GM23248 (cell line): Measurements from ENCODE around the gene FBP2. TPM values are rescaled to one million over a fixed set of nuclear protein-coding genes. Genes with fewer than 3 reads are reported as not detected.

Source experiments
- DNase-seq: peaks from one replicate; pipeline ENCODE4 v3.0.0-alpha.2; 2015
- H2AFZ ChIP-seq: fragments of 200-600 bp; sonication (generic); 2 replicates; pipeline ENCODE4 v1.6.1; 2016; ENCODE audit warnings: antibody characterized with exemption
- H3F3A ChIP-seq: fragments of 200-600 bp; sonication (generic); 2 replicates; pipeline ENCODE4 v1.6.1; 2016; ENCODE audit warnings: mild to moderate bottlenecking, antibody characterized with exemption, mixed run types; ENCODE audit not compliant: insufficient read depth
- H3K27ac ChIP-seq: fragments of 200-600 bp; sonication (generic); 2 replicates; pipeline ENCODE4 v1.5.1; 2016; ENCODE audit warnings: mild to moderate bottlenecking
- H3K27me3 ChIP-seq: fragments of 200-600 bp; sonication (generic); replicated peaks from 2 replicates; pipeline ENCODE4 v1.6.1; 2016; ENCODE audit warnings: mild to moderate bottlenecking; ENCODE audit not compliant: insufficient read depth
- H3K36me3 ChIP-seq: fragments of 200-600 bp; sonication (generic); 2 replicates; pipeline ENCODE4 v1.6.1; 2016; ENCODE audit warnings: low read depth, mild to moderate bottlenecking
- H3K4me1 ChIP-seq: fragments of 200-600 bp; sonication (generic); 2 replicates; pipeline ENCODE4 v1.6.1; 2016; ENCODE audit warnings: mild to moderate bottlenecking; ENCODE audit not compliant: insufficient read depth
- H3K4me2 ChIP-seq: fragments of 200-600 bp; sonication (generic); one replicate; pipeline ENCODE4 v1.6.1; 2016; ENCODE audit warnings: mild to moderate bottlenecking; ENCODE audit not compliant: unreplicated experiment
- H3K4me3 ChIP-seq: fragments of 200-600 bp; sonication (generic); 2 replicates; pipeline ENCODE4 v1.5.1; 2016; ENCODE audit warnings: mild to moderate bottlenecking
- H3K79me2 ChIP-seq: fragments of 200-600 bp; sonication (generic); 2 replicates; pipeline ENCODE4 v1.6.1; 2016; ENCODE audit warnings: mild to moderate bottlenecking; ENCODE audit not compliant: insufficient read depth
- H3K9ac ChIP-seq: fragments of 200-600 bp; sonication (generic); 2 replicates; pipeline ENCODE4 v1.6.1; 2016; ENCODE audit warnings: mild to moderate bottlenecking
- H3K9me2 ChIP-seq: fragments of 200-600 bp; sonication (generic); 2 replicates; pipeline ENCODE4 v1.6.1; 2016; ENCODE audit warnings: mixed run types, mild to moderate bottlenecking, moderate library complexity; ENCODE audit not compliant: insufficient read depth
- H3K9me3 ChIP-seq: fragments of 200-600 bp; sonication (generic); one replicate; pipeline ENCODE4 v1.6.1; 2017; ENCODE audit warnings: low read depth
- H4K20me1 ChIP-seq: fragments of 200-600 bp; sonication (generic); 2 replicates; pipeline ENCODE4 v1.6.0; 2016; ENCODE audit not compliant: insufficient read depth
- EZH2 ChIP-seq: fragments of 200-600 bp; sonication (generic); IDR thresholded peaks from 2 replicates; pipeline ENCODE4 v1.6.1; 2018; ENCODE audit warnings: antibody characterized with exemption, mild to moderate bottlenecking; ENCODE audit not compliant: insufficient read depth, poor library complexity, severe bottlenecking
- EZH2phosphoT487 ChIP-seq: fragments of 200-600 bp; sonication (generic); IDR thresholded peaks from 2 replicates; pipeline ENCODE4 v1.6.1; 2018; ENCODE audit warnings: antibody characterized with exemption, moderate library complexity, mild to moderate bottlenecking, low read depth; ENCODE audit not compliant: insufficient read depth
- WGBS, 2 experiments: methylation state at CpG; one replicate each; pipeline ENCODE4 v1.1.6; 2015 to 2017; ENCODE audit warnings: low lambda C conversion rate in 2 of 2, low coverage in 1 of 2; ENCODE audit errors: missing lambda C conversion rate in 2 of 2; 5-methylcytosine and 5-hydroxymethylcytosine counted together
- in situ Hi-C: fragments of 300-500 bp; cut with MboI; formaldehyde crosslinking; loops from 2 replicates; pipeline ENCODE4 v1.15.0; 2020
- polyA plus RNA-seq: library from polyadenylated mRNA; unstranded; fragments of >200 nt; fragmentation: Nextera tagmentation; extraction: Ambion mirVana; gene quantifications from 2 replicates; pipeline ENCODE4 v1.2.1, GENCODE V29; 2016
- total RNA-seq: library from RNA; depleted of rRNA; stranded (reverse); fragments of >200 nt; shearing (Covaris generic); gene quantifications from 2 replicates; pipeline ENCODE4 v1.2.3, GENCODE V29; 2014

Gene FBP2
- total and polyA plus RNA-seq, 2 experiments from 2014 or later = not detected

DNA sequence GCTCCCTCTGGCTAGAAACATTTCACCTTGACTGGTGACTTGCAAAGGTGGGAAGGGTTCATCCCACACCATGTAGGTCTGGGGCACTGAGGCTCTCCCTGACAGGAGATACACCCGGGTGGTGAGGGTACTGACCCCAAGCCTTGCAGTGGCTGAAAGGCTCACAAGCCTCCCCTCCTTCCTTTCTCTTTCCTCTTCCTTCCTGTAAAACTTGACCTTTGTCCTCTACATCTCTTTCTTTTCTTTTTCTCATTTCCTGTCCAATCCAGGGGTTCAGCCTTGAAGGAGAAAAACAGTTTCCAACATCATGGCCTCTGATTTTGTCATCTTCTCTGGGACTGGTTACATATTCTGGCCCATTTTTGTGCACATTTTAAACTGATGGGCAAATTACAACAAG, 16.6 kb downstream of the FBP2 start:
- Histone ChIP-seq H3K36me3 (no peaks in the 10 kb centered on the region), H3K79me2 (no peaks in the 10 kb centered on the region), H4K20me1 (no peaks in the 10 kb centered on the region), H3K27ac (no peak overlapping the region), H3K9me2 (no peaks in the 10 kb centered on the region), H3K27me3 (peaks cover 20% of the 10 kb centered on the region), H3K4me2 (no peak overlapping the region), H2AFZ (no peak overlapping the region), H3K4me1 (no peaks in the 10 kb centered on the region), H3K9me3 (no peaks in the 10 kb centered on the region), H3F3A (no peaks in the 10 kb centered on the region), H3K9ac (no peak overlapping the region), H3K4me3 (no peak overlapping the region)
- WGBS, 2 experiments = 0% methylated on average over 1 of the region's 1 CpG
- in situ Hi-C loops = no loop called here
- no peak for TF ChIP-seq EZH2
- TF ChIP-seq EZH2phosphoT487 = no peak
- DNase-seq = no peak

DNA sequence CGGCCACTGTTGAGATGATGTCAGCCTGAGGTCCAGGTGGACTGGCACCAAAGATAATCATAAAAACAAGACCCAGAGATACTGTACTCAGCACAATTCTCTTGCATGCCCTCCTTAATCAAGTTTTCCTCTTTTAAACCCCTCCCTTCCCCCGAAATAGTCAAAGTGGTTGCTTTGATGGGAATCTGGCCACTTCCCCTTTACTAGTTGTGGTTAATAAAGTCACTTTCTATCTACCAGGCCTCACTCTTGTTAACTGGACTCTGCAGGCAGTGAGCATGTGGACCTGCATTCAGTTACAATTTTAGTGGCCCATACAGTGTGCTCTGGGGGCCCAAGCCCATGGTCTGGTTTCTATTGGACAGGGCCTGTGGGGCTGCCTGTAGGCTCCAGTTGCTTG, 17.5 kb downstream of the FBP2 start:
- DNase-seq = no peak
- H4K20me1 ChIP-seq = no peaks in the 10 kb centered on the region
- no peaks in the 10 kb centered on the region for H3K4me1 ChIP-seq
- no peaks in the 10 kb centered on the region for H3K36me3 ChIP-seq
- no peak overlapping the region for H3K4me3 ChIP-seq
- no peaks in the 10 kb centered on the region for H3K79me2 ChIP-seq
- no peaks in the 10 kb centered on the region for H3K9me2 ChIP-seq
- in situ Hi-C loops = no loop called here
- no peak overlapping the region for H3K27ac ChIP-seq
- H3F3A ChIP-seq = no peaks in the 10 kb centered on the region
- no peak overlapping the region for H3K4me2 ChIP-seq
- no peaks in the 10 kb centered on the region for H3K9me3 ChIP-seq
- H2AFZ ChIP-seq = no peak overlapping the region
- no peak overlapping the region for H3K9ac ChIP-seq
- H3K27me3 ChIP-seq = peaks cover 18% of the 10 kb centered on the region
- TF ChIP-seq EZH2 (no peak), EZH2phosphoT487 (no peak)
- 25 to 30% methylated on average over 2 of the region's 2 CpGs for WGBS, 2 experiments

DNA sequence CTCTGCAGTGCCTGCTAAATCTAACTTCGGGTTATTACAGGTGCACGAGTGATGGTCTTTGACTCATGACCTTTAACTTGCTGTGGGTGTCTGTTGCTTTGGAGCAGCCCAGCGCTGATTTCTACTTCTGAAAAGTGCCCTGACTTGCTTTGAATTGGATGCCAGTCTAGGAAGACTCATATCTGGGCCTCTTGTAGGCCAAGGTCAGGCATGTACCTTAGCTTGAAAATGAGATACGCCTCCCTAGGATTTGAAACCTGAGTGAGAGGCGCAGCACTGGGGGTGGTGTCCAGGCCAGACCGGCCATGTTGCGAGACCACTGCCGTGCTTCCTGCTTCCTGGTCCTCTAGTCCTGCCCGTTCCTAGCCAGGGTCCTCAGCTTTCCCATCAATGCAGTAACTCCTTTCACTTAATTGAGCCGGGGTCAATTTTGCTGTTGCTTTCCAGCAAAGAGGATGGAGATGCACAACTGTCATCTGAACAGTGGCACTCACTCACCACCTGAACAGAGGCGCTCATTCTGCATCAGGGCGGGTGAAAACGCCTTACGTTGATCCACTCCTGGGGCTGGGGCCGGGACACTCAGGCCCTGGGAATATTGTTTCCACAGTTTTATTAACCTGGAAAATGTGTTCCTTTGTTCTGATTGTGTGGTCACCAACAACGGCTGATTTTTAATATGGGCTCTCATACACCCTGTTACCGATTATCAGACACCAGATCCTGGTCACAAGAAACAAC, 24.5 kb downstream of the FBP2 start:
- no peaks in the 10 kb centered on the region for H4K20me1 ChIP-seq
- H3K9ac ChIP-seq = no peak overlapping the region
- no peak overlapping the region for H3K4me2 ChIP-seq
- H3K27me3 ChIP-seq = peaks cover 10% of the 10 kb centered on the region
- H3K9me2 ChIP-seq = no peaks in the 10 kb centered on the region
- no peaks in the 10 kb centered on the region for H3F3A ChIP-seq
- H3K36me3 ChIP-seq = no peaks in the 10 kb centered on the region
- H3K4me3 ChIP-seq = no peak overlapping the region
- H3K9me3 ChIP-seq = no peaks in the 10 kb centered on the region
- H3K27ac ChIP-seq = no peak overlapping the region
- H3K79me2 ChIP-seq = no peaks in the 10 kb centered on the region
- no peaks in the 10 kb centered on the region for H3K4me1 ChIP-seq
- in situ Hi-C loops = no loop called here
- DNase-seq = no peak
- TF ChIP-seq EZH2phosphoT487 (no peak), EZH2 (no peak)
- H2AFZ ChIP-seq = no peak overlapping the region
- WGBS, 2 experiments = 58 to 65% methylated on average over 17 of the region's 17 CpGs

DNA sequence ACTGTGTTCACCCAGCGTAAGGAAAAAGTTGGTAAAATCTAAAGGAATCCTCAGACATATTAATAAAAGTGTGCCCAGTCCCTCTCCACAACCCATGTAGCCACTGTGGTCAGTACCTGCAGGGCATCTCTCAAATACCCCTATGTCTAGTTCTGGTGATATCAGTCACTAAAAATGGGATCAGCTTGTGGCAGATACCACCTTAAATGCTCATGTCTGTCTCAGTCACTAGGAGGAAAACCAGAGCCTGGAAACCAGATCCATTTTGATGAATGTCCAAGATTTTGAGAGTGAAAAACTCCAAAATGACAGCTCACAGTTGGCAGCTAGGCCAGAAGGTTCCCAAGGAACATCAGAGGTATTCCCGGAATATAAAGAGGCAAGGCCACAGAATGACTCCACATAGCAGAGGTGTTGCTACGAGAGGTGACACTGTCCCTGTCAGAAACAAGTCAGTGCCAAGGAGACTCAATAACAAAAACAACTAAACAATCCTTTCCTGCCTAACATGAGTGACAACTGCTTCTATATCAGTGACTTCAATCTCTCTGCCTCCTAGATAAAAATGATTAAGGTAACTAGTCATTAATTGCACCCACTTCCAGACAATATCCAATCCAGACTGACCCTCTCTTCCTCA, 25.3 kb downstream of the FBP2 start:
- Histone ChIP-seq H3K27ac (no peak overlapping the region), H4K20me1 (no peaks in the 10 kb centered on the region), H3K9ac (no peak overlapping the region), H3K4me1 (no peaks in the 10 kb centered on the region), H3K9me3 (no peaks in the 10 kb centered on the region), H3K4me2 (no peak overlapping the region), H3K4me3 (no peak overlapping the region), H3K36me3 (no peaks in the 10 kb centered on the region), H3F3A (no peaks in the 10 kb centered on the region), H3K9me2 (no peaks in the 10 kb centered on the region), H3K79me2 (no peaks in the 10 kb centered on the region), H3K27me3 (peaks cover 4% of the 10 kb centered on the region), H2AFZ (no peak overlapping the region)
- TF ChIP-seq EZH2 (no peak), EZH2phosphoT487 (no peak)
- 28 to 43% methylated on average over 3 of the region's 3 CpGs for WGBS, 2 experiments
- in situ Hi-C loops = no loop called here
- no peak for DNase-seq
